ENCODE measurements around the gene MAP3K14. TPM values are rescaled to one million over a fixed set of nuclear protein-coding genes. Genes with fewer than 3 reads are reported as not detected.

The MAP3K14 gene
- total RNA-seq, 1 donor from 2014 or later, result 0.79 TPM

DNA sequence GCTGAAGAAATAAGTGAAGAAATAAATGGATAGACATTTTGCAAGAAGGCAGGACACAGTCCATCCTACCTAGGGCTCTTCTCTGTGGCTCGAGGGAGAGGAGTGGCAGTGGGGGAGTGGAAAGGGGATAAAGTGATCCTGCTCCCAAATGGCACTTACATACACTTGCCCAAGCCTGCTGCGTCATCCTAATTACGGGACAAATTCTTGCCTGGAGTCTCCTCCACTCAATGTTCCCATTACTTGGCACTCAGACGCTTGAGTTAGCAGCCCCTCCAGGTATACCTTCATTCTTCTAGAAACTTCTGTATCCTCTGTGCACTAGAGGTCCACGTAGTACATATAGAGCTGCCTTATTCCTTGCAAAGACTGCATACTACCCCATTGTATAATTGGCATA is 15.7 kb upstream of the MAP3K14 start:
- TF ChIP-seq CTCF (IDR thresholded peaks at IDR 0.05; ENCODE audit: insufficient read depth, low read length, severe bottlenecking), result no peak
- Histone ChIP-seq H3K4me3 (ENCODE audit: low read depth, low read length) (no peak overlapping the region), H3K27me3 (ENCODE audit: control insufficient read depth, insufficient read depth, low read length) (no peaks in the 10 kb centered on the region), H3K36me3 (ENCODE audit: control insufficient read depth, insufficient read depth, low read length) (no peaks in the 10 kb centered on the region)
- DNase-seq (ENCODE audit: low read depth) (no peak), FAIRE-seq (no peak)

- FAIRE-seq (no peak), DNase-seq (ENCODE audit: low read depth) (no peak)
- TF ChIP-seq CTCF (IDR thresholded peaks at IDR 0.05; ENCODE audit: insufficient read depth, low read length, severe bottlenecking), result no peak
- no peaks in the 10 kb centered on the region for H3K27me3 ChIP-seq (ENCODE audit: control insufficient read depth, insufficient read depth, low read length)
- H3K4me3 ChIP-seq (ENCODE audit: low read depth, low read length), result no peak overlapping the region
- no peaks in the 10 kb centered on the region for H3K36me3 ChIP-seq (ENCODE audit: control insufficient read depth, insufficient read depth, low read length)
Observed at GRCh38 chr17:45326626-45327025, 9.8 kb upstream of the MAP3K14 start.

DNA sequence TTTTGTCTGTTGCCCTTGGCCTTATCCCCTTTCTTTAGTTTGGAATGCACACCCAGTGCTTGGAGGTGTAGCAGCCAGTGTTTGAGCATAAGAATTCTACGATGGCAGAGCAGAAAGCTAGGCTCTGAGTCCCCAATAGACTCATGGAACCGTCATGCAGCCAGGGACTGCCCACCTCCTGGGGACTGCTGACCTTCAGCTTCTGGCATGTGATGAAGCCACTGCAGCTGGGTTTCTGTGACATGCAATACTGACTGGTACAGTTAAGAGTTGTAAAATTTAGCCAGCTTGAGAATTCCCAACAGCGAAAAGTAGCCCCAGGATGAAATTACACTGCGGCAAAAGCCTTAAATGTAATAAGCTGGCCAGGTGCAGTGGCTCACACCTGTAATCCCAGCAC is 9.0 kb upstream of the MAP3K14 start:
- Histone ChIP-seq H3K36me3 (ENCODE audit: control insufficient read depth, insufficient read depth, low read length) (no peaks in the 10 kb centered on the region), H3K4me3 (ENCODE audit: low read depth, low read length) (no peak overlapping the region), H3K27me3 (ENCODE audit: control insufficient read depth, insufficient read depth, low read length) (no peaks in the 10 kb centered on the region)
- FAIRE-seq (no peak), DNase-seq (ENCODE audit: low read depth) (no peak)
- no peak for TF ChIP-seq CTCF (IDR thresholded peaks at IDR 0.05; ENCODE audit: insufficient read depth, low read length, severe bottlenecking)

DNA sequence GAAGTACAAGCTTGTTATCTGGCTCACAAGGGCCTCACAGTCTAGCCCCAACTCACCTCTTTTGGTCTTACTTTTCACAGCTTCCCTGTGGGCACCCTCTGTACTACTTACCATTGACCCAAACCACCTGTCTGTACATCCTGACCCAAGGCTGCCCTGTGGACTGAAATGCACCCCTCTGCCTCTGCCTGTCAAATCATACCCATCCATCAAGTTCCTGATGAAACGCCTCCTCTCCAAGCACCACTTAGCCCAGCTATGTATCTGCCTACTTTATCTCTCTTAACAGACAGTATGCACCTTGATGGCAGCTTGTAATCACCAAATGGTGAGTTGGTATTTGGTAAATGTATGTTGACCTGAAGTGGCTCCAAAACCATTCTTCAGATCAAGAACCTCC is 7.5 kb upstream of the MAP3K14 start:
- no peak for FAIRE-seq
- Histone ChIP-seq H3K4me3 (ENCODE audit: low read depth, low read length) (no peak overlapping the region), H3K36me3 (ENCODE audit: control insufficient read depth, insufficient read depth, low read length) (no peaks in the 10 kb centered on the region), H3K27me3 (ENCODE audit: control insufficient read depth, insufficient read depth, low read length) (no peaks in the 10 kb centered on the region)
- no peak for DNase-seq (ENCODE audit: low read depth)
- no peak for TF ChIP-seq CTCF (IDR thresholded peaks at IDR 0.05; ENCODE audit: insufficient read depth, low read length, severe bottlenecking)

DNA sequence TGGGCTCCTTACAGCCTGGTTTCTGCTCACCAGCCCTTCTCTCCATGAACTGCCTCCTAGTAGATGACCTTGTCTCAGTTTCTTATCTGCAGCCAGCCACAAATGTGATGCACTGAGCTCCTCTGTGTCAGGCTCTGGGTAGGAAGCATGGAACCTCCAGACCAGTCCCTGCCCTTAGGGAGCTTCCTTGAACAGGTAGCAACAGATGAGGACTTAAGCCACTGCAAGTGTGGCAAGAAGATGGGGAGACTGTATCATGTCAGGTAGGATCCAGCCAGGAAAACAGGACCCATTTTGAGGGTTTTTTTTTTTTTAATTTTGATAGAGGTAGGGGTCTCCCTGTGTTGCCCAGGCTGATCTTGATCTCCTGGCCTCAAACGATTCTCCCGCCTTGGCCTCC is 5.3 kb upstream of the MAP3K14 start:
- no peaks in the 10 kb centered on the region for H3K36me3 ChIP-seq (ENCODE audit: control insufficient read depth, insufficient read depth, low read length)
- no peak for TF ChIP-seq CTCF (IDR thresholded peaks at IDR 0.05; ENCODE audit: insufficient read depth, low read length, severe bottlenecking)
- DNase-seq (ENCODE audit: low read depth) (no peak), FAIRE-seq (no peak)
- H3K4me3 ChIP-seq (ENCODE audit: low read depth, low read length), result no peak overlapping the region
- H3K27me3 ChIP-seq (ENCODE audit: control insufficient read depth, insufficient read depth, low read length), result no peaks in the 10 kb centered on the region

- no peaks in the 10 kb centered on the region for H3K36me3 ChIP-seq (ENCODE audit: control insufficient read depth, insufficient read depth, low read length)
- H3K4me3 ChIP-seq (ENCODE audit: low read depth, low read length), result no peak overlapping the region
- peak; percentile 83 for DNase-seq (ENCODE audit: low read depth)
- TF ChIP-seq CTCF (IDR thresholded peaks at IDR 0.05; ENCODE audit: insufficient read depth, low read length, severe bottlenecking), result no peak
- no peaks in the 10 kb centered on the region for H3K27me3 ChIP-seq (ENCODE audit: control insufficient read depth, insufficient read depth, low read length)
- FAIRE-seq, result no peak
Observed at GRCh38 chr17:45320931-45321461, 4.2 kb upstream of the MAP3K14 start.
